Activated CD4-positive, alpha-beta T cell treated with anti-CD3 and anti-CD28 coated beads for 4 hours (primary cell): ENCODE data around the gene NXPE3.

Experiments used
- DNase-seq, 2 donors: peaks; one replicate each; pipeline ENCODE4 v3.0.0-alpha.2; 2020

NXPE3 gene

GRCh38 chr3:101803173-101803782 is 24.3 kb downstream of the NXPE3 start:
- DNase-seq: peak; percentile 50 to 67

- no peak for DNase-seq
These were observed 24.9 kb downstream of the NXPE3 start for GRCh38 chr3:101803939-101804338.

GRCh38 chr3:101806491-101806890 is 27.5 kb downstream of the NXPE3 start:
- DNase-seq: no peak

GRCh38 chr3:101807888-101808287 is 28.9 kb downstream of the NXPE3 start:
- DNase-seq: no peak

- peak; percentile 25 to 59 for DNase-seq
These were observed 30.4 kb downstream of the NXPE3 start for GRCh38 chr3:101809178-101810021.

GRCh38 chr3:101810022-101810418 is 31.0 kb downstream of the NXPE3 start:
- no peak for DNase-seq

GRCh38 chr3:101811875-101812274 is 32.9 kb downstream of the NXPE3 start:
- no peak for DNase-seq

GRCh38 chr3:101812895-101813294 is 33.9 kb downstream of the NXPE3 start:
- no peak for DNase-seq

- DNase-seq: no peak
These were observed 34.9 kb downstream of the NXPE3 start for GRCh38 chr3:101813817-101814440.

GRCh38 chr3:101814835-101815234 is 35.8 kb downstream of the NXPE3 start:
- no peak for DNase-seq

- DNase-seq: no peak
These were observed 37.5 kb downstream of the NXPE3 start for GRCh38 chr3:101816215-101817149.

GRCh38 chr3:101817992-101818391 is 39.0 kb downstream of the NXPE3 start:
- no peak for DNase-seq

- DNase-seq: no peak
These were observed 40.7 kb downstream of the NXPE3 start for GRCh38 chr3:101819649-101820206.

GRCh38 chr3:101821503-101821902 is 42.5 kb downstream of the NXPE3 start:
- DNase-seq: no peak

- no peak for DNase-seq
These were observed 44.5 kb downstream of the NXPE3 start for GRCh38 chr3:101823525-101823924.

GRCh38 chr3:101824702-101825101 is 45.7 kb downstream of the NXPE3 start:
- no peak for DNase-seq

- DNase-seq: no peak
These were observed 47.0 kb downstream of the NXPE3 start for GRCh38 chr3:101825904-101826445.

- peak; percentile 85 to 87 for DNase-seq
These were observed 48.5 kb downstream of the NXPE3 start for GRCh38 chr3:101827211-101828174.

GRCh38 chr3:101828276-101828675 is 49.3 kb downstream of the NXPE3 start:
- no peak for DNase-seq

GRCh38 chr3:101828691-101829436 is 49.9 kb downstream of the NXPE3 start:
- peak; percentile 51 to 52 for DNase-seq
